Ammon's horn (tissue), 1 donor: ENCODE results near the gene SHANK1.
"Not testable (repeated sequence)": the region's sequence is repeated elsewhere in the genome, so short reads cannot be mapped to it uniquely, and the experiment has no call there.

Experiments used
- DNase-seq: peaks from one replicate; pipeline ENCODE4 v3.0.0-alpha.2; 2016; ENCODE audit warnings: low spot score

The SHANK1 gene

DNA sequence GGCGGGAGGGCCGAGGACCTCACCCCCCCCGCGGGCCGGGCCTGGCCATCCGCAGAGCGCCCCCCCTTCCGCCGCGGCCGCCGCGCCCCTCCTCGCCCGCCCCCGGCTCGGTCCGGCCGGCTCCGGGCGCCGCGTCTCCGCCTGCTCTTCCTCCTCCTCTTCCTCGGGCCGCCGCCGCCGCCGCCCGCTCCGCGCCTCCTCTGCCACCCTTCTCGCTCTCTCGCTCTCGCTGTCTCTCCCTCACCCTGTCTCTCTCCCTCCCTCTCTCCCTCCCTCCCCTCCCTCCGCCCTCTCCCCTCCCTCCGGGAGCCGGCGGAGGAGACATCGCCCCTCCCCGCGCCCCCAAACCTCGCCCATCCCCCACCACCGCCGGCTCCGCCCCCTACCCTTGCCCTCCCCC, at the start of gene SHANK1:
Gene SHANK1 (minus strand): TSS at position 237 of the 400 bp plus-strand sequence. CDS start 2,883 bp downstream, outside the sequence.
- DNase-seq: no peak

DNA sequence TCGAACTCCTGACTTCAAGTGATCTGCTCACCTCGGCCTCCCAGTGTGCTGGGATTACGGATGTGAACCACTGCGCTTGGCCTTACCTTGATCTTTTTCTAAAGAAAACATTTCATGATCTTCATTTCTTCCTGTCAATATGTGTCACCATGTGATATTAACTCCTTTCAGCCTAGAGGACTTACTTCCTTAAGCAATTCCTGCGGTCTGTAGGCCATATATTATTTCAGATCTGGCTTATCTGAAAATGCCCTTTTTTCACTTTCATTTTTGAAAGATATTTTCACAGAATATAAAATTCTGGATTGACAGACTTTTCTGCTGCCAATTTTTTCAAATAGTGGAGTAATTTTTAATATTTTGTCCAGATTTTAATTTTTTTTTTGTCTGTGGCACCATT, 48.7 kb upstream of the SHANK1 start:
- DNase-seq: no peak

DNA sequence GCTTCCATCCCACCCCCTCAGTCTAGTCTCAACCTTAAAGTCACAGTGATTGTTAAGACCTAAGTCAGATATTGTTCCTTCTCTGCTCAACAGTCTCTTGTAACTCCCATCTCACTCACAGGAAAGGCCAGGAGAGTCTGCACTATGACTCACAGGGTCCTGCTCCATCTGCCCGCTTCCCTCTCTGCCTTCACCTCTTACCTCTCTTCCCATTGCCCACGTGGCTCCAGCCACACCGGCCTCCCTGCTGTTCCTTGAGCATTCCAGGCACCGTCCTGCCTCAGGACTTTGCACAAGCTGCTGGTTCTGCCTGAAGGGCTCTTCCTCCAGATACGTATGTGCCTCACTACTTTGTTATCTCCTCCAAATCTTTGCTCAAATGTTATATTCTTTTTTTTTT, 47.7 kb upstream of the SHANK1 start:
- not testable (repeated sequence) for DNase-seq

DNA sequence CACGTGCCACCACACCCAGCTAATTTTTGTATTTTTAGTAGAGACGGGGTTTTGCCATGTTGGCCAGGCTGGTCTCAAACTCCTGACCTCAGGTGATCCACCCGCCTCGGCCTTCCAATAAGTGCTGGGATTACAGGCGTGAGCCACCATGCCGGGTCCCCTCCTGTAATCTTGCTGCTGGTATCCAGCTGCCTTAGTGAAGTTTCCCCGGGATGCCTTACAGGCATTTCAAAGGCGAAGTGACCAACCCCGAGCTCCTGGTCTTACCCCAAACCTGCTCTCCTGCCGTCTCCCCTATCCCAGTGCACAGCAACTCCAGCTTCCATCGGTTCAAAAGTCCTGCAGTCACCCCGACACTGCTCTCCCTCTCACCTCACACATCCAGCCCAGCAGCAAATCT, 47.1 kb upstream of the SHANK1 start:
- not testable (repeated sequence) for DNase-seq

DNA sequence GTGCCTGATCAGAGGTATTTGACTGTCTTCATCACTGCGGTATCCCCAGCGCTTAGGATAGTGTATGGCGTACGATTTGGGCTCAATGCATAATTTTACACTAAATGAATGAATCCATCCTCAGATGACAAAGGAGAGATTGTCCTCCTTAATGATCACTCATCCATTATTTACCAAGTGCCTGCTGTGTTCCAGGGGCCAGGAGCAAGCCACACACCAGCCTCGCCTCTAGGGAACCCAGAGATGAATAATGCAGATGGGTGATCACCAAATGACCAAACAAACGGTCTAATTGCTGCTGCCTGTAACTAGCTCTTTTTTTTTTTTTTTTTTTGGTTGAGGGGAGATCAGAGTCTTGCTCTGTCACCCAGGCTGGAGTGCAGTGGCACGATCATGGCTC, 44.8 kb upstream of the SHANK1 start:
- no peak for DNase-seq

DNA sequence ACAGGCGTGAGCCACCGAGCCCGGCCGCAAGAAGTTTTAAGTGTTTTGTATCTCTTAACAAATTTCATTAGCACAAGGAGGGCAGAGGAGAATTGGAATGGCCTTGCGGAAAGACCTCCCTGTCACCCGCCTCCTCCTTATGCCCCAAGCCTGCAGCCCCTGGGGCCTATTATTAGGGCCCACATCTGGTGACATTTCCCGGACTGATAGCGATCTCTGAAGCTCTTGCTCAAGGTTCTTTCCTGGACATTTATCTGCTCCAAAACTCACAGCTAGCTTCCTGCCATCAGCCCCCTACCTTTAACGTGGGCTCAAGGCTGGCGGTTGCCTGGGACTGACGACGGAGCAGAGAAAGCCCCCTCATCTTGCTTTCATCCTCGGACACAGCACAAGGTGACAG, 43.9 kb upstream of the SHANK1 start:
- not testable (repeated sequence) for DNase-seq

DNA sequence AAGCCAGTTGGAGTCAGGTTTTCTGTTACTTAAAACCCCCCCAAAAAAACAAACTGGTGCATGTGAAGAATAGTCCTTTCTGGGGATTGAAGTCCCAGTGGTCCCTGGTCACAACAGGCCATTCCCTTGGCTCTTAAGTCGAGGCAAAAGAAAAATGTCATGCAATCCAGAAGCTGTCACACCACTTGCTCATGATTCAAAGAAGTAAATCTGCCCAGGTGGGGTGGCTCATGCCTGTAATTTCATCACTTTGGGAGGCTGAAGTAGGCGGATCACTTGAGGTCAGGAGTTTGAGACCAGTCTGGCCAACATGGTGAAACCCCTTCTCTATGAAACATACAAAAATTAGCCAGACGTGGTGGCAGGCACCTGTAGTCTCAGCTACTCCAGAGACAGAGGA, 41.9 kb upstream of the SHANK1 start:
- not testable (repeated sequence) for DNase-seq

DNA sequence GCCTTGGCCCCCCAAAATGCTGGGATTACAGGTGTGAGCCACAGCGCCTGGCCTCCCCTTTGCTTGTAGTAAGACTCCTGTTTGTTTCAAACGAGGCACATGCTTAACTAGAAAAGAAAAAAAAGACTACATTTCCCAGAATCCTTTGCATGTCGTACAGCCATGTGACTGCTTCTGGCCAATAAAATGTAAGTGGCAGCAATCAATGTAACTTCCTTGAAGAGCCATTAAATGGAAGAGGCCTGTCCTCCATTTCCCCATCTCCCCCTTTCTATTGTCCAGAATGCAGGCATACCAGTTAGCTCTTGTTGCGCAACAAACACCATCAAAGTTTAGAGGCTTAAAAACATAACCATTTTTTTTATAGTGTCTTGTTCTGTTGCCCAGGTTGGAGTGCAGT, 40.3 kb upstream of the SHANK1 start:
- DNase-seq: no peak

DNA sequence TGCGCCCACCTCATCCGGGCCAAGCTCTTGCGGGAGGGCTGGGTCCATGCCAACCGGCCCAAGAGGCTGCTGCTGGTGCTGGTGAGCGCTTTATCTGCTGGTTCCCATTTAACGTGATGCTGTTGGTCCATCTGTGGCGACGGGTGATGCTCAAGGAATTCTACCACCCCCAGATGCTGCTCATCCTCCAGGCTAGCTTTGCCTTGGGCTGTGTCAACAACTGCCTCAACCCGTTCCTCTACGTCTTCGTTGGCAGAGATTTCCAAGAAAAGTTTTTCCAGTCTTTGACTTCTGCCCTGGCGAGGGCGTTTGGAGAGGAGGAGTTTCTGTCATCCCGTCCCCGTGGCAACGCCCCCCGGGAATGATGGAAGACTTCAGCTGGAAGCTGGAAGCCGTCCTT, 39.5 kb upstream of the SHANK1 start:
- not testable (repeated sequence) for DNase-seq

DNA sequence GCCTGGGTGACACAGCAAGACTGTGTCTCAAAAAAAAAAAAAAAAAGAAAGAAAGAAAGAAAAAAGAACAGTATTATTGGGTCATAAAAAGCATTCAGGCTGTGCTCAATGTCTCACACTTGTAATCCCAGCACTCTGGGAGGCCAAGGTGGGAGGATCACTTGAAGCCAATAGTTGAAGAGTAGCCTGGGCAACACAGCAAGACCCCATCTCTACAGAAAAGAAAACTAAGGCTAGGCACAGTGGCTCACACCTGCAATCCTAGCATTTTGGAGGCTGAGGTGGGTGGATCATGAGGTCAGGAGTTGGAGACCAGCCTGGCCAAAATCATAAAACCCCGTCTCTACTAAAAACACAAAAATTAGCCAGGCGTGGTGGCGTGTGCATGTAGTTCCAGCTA, 38.0 kb upstream of the SHANK1 start:
- DNase-seq: not testable (repeated sequence)

DNA sequence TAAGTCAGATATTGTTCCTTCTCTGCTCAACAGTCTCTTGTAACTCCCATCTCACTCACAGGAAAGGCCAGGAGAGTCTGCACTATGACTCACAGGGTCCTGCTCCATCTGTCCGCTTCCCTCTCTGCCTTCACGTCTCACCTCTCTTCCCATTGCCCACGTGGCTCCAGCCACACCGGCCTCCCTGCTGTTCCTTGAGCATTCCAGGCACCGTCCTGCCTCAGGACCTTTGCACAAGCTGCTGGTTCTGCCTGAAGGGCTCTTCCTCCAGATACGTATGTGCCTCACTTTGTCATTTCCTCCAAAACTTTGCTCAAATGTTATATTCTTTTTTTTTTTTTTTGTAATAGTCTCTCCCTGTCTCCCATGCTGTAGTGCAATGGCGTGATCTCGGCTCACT, 36.6 kb upstream of the SHANK1 start:
- DNase-seq: not testable (repeated sequence)

DNA sequence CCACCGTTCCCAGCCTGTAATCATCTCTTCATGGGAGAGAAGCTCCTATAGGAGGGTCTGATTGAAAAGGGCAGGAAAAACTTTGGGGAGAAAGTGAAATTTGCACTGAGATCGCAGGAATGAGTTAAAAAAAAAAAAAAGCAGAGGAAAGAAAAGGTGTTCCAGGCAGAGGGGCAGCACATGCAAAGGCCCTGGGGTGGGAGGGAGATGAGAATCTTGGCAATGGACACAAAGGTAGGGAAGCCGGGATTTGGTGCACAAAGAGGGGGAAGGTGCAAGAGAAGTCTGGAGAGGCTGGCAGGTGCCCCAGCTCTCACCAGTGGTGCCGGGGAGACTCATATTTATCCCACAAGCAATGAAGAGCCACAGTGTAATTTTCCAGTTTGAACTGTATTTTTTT, 34.3 kb upstream of the SHANK1 start:
- no peak for DNase-seq

DNA sequence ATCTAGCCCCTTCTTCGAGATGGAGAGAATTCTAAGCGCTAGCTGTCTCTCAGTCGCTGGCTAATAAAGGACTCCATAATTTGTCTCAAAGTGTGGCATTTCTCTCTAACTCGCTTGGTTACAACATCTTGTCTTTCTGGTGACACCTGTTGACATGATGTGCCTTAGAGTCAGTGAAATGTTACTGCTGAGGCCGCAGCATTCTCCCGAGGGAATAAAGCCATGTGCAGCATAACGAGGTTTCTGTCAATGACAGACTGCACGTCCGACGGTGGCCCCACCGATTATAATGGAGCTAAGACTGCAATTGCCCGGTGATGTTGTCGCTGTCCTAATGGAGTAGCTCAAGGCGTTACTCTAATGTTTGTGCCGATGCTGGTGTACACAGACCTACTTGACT, 30.4 kb upstream of the SHANK1 start:
- no peak for DNase-seq

DNA sequence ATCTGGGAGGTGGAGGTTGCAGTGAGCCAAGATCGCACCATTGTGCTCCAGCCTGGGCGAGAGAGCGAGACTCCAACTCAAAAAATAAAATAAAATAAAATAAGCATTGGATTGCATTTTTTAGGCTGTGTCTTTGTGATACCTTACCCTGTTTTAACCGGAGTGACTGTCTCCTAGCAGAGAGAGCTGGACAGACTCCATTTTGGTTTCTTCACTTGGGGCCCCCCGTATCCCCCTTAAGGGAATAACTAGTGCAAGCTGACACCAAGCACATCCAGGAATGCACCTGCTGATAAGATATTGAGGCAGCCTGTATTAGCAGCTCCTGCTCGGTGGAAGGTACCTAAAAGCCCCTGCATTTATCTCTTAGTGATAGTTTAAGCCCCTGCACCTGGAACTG, 29.9 kb upstream of the SHANK1 start:
- DNase-seq: no peak

DNA sequence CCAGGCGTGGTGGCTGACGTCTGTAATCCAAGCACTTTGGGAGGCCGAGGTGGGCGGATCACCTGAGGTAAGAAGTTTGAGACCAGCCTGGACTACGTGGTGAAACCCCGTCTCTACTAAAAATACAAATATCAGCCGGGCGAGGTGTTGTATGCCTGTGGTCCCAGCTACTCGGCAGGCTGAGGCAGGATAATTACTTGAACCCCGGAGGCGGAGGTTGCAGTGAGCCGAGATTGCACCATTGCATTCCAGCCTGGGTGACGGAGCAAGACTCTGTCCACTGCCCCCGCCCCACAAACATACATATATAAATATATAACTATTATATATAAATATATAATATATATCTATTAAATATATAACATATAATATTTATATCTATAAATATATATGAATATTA, 27.5 kb upstream of the SHANK1 start:
- DNase-seq: not testable (repeated sequence)

DNA sequence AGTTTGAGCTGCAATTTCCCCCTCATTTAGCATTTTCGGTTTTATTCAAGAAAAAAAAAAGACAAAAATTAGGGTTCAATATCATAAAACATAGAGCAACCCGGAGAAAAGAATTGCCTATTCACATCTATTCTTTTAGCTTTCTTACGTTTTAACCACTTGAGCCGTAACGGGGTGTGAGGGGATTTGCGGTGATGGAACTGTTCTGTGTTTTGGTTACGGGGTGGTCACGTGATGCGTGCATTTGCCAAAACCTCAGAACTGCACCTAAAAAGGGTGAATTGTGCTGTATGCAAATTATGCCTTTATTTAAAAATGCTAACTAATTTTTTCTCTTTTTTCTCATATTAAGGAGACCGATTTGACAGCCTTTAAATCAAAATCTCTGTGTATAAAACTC, 25.6 kb upstream of the SHANK1 start:
- DNase-seq: no peak

DNA sequence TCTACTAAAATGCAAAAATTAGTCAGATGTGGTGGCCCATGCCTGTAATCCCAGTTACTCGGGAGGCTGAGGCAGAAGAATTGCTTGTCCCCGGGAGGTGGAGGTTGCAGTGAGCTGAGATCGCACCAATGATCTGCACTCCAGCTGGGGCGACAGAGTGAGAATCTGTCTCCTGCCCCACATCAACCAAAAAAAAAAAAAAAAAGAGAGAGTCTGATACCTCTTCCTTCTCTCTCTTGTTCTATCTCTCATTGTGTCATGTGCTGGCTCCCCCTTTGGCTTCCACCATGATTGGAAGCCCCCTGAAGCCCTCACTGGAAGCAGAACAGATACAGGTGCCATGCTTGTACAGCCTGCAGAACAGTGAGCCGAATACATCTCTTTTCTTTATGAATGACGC, 23.9 kb upstream of the SHANK1 start:
- no peak for DNase-seq

DNA sequence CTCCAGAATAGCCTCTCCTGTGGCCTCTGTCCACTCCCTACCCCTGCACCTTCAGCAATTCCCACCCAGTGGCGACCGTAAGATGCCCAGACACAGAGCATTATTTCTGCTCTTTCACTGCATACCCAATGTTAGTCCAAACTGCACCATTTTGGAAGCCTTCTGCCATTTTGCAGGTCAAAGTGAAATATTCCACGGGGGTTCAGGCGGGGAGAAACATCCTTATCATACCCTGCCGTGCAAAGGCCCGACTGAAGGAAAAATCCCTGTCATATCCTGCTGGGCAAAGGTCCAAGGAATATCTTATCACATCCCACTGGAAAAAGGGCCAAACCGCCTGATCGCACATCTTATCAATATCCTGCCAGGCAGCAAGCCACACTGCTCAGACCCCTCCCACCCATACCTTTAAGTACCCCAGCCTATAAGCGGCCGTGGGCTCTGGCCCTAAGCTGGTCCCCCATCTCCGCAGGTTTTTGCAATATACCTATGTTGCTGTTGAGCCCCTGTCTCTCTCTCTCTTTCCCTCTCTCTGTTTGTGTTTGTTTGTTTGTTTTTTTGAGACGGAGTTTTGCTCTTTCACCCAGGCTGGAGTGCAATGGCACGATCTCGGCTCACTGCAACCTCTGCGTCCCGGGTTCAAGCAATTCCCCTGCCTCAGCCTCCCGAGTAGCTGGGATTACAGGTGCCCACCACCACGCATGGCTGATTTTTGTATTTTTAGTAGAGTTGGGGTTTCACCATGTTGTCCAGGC, 21.8 kb upstream of the SHANK1 start:
- DNase-seq: no peak

DNA sequence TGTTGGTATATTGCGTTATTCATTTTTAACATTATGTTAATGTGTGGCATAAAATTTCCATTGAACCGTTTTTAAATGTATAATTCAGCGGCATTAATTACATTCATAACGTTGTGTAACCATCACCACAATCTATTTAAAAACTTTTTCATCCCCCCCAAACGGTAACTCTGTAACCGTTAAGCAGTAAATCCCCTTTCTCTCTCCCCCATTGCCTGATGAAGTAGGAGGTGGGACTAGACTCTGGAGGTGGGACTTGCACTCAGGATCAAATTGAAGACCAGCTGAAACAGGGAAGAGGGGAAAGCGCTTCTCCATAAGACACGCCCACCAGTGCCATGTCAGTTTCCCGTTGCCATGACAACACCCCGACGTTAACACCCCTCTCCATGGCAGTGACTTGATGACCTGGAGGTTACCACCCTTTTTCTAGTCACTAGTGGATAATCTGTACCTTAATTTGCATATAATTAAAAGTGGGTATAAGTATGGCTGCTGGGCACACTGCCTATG, 20.4 kb upstream of the SHANK1 start:
- DNase-seq: no peak

DNA sequence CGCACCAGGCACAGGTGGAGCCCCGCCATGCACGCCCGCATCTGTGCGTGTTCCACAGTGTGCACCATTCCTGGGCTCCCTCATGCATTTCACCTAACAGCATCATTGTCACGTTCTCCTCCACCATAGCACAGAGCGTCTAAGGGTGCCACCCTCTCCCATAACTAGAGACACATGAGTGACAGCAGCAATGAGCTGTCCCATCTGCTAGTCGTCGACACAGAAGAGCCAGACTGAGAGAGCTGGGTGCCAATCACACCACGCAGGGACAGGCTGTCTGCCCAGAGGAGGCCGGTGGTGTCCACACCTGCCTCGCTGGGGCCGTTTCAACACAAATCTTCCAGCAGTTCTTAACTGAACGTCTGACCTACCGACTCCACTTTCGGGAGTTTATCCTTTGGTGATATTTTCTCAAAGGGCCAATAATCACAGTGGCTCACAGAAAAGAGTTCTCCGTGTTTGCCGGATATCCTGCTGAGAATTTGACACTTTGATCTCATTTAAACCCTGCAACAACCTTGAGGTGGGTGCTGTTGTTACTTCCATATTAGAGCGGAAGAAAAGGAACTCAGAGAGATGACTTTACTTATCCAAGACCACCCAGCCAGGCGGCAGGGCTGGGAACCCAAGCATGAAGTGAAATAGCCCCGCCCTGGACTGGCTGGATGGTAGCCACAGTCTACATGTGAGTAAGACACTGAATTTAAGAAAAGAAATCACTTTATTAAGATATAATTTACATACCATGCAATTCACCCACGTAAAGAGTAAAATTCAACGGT, 19.7 kb upstream of the SHANK1 start:
- DNase-seq: no peak

DNA sequence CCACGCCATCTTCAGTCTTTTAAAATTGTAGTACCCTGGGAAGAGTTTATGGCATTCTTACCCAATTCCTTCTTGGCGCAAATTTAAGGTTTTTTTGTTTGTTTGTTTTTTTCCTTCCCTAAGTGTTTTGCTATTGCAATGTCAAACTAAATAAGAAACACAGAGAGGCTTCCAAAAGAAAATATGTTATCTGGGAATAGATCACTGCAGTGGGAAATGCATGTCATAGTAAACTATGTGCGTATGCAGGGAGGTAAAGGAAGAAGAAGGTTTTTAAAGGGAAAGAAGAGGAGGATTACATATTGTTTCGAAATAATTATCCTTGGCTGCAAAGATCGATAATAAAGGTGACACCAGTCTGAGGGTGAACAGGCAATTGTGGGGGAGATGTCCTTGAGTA, 16.7 kb upstream of the SHANK1 start:
- DNase-seq: no peak

DNA sequence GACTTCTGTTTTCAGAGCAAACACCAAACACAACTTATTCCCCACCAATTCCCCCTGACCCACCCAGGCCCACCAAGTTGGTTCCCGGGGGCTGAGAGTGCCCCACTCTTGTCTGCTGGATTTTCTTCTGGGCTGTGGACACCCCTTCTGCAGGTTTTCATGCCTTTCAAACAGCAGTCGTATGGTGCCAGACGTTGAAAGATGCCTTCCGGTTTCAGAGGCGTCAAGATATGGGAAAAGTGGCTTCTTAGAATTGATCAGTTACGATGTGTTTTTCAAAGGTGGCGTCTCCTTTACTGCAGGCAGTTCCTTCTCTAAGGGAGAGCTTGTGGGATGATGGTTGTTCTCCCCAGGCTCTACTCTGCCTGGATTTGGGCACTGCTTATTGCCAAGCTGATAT, 16.3 kb upstream of the SHANK1 start:
- DNase-seq: no peak

DNA sequence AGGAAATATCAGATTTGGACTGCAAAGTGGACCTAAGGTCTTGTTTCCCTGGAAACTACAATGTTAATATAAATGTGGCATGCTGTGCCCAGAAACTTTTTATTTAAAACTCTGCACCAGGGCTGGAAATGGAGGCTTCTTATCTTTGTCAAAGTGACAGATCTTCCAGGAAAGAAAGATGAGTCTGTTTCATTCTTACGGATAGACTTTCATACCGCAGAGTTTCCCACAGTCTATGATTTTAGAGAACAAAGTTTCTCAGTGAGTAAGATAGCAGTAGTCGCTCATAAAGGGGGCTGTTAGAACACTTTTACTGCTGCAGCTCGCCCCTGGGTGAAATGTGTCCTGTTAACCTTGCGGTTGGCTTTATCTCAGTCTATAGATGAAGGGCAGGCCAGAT, 10.3 kb upstream of the SHANK1 start:
- no peak for DNase-seq
